Fibroblast of gingiva (primary cell): ENCODE data around the gene SRBD1.

Experiments used
- DNase-seq: peaks from one replicate; pipeline ENCODE4 v3.0.0-alpha.2; 2011; ENCODE audit warnings: low read depth

The SRBD1 gene

DNA sequence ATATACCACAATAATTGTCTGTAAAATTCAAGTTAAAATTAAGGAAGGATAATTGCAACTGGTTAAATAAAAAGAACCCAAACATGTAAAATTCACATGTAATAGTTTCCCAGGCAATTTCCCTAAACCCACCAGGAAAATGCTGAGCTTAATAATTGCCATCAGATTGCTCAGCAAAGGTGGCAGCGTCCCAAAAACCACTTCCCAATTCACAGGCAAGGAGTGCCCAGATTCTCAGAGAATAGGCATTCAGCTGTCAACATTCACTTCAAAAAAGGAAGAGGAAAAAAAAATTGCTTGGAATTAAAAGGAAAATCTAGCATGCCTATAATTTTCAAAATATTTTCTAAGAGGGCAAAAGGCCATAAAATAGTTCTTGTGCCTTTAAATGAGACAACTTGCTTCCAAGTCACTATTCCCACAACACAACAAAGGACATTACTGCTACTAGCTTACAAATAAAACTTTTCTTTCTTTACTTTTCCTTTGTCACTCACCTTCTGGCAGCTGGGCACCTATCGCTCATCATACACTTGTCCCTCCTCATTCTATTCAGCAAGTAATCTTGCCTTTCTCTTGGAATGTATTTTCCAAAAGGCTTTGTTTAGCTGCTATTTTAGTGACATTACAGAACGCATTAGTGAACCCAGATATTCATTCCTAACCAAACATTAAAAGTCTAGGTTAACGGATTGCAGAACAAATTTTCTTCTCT lies 15.2 kb downstream of the SRBD1 start:
- DNase-seq = peak; percentile 71

DNA sequence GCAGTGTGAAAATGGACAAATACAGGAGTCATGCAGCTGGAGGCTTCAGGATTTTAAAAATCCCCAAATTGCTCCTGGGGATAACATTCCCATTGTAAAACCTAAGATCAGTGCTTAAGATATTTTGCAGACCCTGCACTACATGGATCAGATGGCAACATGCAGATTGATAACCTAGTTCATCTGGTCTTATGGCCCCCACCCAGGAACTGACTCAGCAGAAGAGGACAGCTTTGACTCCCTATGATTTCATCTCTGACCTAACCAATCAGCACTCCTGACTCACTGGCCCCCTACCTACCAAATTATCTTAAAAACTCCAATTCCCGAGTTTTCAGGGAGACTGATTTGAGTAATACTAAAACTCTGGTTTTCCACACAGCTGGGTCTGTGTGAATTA lies 20.0 kb downstream of the SRBD1 start:
- DNase-seq = no peak

DNA sequence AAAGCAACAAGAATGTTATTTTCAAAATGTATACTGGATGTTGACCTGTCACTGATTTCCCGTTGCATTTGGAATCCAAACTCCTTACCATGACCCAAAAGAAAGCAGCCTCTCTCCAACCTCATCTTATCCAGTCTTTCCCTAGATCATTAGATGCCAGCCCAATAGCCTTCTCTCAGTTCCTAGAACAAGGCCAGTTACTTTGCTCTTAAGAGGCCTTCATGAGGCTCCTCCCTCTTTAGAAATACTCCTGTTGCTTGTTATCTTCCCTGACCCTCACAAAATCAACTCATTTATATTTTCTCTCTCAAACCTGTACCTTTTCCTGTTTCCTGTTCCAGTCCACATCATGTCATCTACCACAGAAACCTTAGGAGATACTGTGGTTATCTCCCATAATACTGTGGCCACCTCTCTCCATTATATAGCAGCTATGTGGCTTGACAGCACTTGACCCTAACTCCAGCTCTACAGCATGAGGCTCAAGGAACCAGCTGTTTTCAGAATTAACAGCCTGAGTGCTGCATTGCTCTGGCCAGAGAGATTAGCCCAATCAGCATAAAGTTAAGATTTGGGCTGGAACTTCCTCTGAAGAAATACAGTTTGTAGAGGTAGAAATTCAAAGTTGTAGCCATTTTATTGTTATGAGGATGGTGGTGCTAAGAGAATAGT lies 22.8 kb downstream of the SRBD1 start:
- DNase-seq = no peak

DNA sequence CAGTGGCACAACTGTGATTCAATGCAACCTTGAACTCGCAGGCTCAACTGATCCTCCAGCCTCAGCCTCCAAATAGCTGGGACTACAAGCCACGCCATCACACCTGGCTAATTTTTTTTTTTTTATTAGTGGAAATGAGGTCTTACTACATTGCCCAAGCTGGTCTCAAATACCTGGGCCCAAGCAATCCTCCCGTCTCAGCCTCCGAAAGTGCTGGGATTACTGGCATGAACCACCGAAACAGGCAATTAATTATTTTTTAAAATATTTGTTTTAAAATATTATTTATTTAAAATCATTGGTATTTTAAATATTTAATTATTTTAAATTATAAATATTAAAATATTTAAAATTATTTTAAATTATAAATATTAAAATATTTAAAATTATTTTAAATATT lies 24.5 kb downstream of the SRBD1 start:
- DNase-seq = no peak

DNA sequence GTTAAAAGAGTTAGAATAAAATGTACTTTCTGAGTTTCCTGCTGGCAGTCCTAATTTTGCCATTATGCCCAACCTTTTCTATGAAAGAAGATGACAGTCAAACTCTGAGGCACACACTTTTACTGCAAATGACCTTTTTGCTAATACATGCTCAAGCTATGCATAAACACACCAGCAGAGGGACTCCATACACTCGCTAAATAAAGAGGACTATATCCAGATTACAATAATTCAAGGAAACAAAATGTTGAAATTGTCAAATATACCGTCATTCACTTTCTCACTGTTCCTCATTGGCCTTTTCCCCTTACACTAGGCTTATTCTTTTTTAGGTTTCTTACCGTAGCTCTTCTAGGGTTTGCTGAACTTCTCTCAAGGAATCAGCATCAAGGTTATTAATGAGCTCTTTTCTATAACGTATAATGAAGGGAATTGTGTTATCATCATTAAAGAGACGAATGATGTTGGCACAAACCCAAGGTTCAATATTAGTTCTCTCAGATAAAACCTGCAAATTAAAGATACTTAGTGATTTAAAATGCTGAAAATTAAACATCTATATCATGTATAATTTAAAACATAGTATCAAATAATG lies 25.7 kb downstream of the SRBD1 start:
- DNase-seq = peak; percentile 65

DNA sequence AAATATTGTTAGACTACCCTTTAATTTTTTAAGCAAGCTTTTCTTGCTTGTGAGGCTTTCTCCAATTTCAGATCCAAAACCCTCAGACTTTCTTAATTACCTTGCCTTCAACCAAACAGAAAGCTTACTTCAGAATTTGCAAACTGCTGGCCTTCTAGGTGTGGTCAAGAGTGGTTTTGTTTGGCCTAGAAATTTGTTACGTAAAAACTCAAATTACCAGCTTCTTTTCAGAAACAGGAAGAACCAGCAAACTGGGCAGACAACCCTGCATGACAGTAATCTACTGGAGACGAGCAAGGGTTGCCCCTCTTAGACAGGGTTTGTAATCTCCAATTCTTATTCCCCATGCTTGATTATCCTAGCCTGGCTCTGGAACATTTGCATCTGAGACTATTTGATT lies 27.1 kb downstream of the SRBD1 start:
- no peak for DNase-seq

DNA sequence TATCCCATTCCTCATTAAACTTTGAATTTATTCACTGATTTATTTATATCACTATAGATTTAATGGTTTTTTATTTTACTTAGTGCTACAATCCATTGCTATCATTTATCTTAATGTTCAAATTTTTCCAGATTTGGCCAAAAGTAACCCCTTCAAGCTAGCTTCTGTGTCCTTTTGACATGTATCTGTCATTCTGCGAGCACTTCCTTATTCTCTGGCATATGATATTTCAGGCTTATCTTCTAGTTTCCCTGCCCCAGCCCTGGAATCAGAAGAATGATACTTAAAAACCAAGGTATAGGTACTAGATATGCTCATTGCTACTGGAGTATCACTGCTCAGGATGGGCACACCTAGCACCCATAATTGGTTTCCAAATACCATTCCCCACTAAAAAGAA lies 28.5 kb downstream of the SRBD1 start:
- no peak for DNase-seq

DNA sequence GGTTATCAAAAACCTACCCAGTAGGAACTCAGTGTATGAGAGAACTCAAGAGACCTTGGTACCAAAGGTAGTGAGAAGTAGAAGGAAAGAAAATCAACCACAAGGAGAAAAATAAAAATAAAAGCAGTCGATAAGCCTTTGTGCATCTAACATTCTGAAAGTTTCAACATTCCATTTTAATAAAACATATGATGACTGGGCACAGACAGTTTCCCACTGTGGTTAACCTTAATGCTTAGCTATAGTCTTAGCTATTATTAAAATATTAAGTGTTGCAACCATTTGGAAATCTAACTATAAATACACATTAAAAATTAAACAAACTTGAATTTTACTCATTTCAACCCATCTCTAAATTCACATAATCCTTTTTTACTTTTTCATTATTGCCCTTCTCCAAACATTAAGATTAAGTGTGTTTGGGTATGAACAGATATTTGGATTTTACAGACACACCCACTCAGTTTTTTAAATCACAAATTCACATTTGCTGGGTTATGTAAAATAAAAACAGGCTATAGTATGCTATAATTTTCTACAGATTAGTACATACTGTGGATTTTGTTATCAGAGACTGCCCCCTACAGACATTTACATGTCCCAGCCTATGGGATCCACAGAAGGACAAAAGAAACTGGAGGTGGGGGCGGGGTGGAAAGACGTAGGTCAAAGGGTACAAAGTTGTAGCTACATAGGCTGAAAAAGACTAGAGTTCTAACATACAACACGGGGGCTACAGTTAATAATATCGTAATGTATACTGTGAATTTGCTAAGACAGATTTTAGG lies 32.8 kb downstream of the SRBD1 start:
- peak; percentile 67 for DNase-seq

DNA sequence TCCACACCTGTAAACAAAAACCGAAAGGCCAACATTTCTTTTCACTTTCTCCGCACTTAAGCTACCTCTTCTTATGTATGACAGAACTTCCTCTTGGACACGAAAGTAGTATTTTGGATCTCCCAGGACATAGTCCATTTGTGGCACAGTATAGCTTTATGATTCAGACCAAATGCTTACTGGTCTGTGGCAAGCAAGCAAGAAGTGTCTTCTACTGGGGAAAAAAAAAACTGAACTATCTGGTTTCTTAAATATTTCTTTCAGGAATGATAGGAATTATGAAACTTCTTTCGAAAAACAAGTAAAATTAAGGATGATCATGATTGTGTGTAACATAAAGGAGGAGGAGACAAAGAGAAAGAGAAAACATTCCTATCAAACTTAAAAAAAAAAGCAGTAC lies 33.6 kb downstream of the SRBD1 start:
- peak; percentile 76 for DNase-seq

DNA sequence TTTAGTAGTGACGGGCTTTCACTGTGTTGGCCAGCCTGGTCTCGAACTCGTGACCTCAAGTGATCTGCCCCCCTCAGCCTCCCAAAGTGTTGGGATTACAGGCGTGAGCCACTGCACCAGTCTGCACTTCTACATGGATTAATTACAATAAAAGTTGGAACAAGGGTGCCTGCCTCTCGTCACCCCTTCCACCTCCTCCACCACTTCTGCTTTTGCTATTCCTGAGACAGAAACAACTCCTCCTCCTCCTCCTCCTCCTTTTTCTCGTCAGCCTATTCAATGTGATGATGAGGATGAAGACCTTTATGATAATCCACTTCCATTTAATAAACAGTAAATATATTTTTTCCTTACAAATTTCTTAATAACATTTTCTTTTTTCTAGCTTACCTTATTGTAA lies 35.2 kb downstream of the SRBD1 start:
- no peak for DNase-seq

DNA sequence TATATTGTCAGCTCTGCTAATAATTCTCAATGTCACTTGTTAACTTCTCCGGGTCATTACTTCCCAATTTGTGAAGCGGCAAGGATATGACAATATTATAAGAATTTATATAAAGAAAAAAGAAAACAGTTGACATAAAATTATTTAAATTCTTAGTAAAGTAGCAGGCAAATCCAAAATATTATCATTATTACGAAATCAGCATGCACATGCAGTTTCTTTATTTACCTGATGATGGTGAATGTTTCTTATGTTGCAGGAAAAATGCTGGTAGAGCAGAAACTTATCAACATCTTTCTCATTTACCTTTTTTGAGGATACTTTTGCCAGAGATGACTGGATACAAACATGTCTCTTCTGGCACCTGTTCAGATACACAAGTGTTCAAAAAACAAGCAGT lies 38.1 kb downstream of the SRBD1 start:
- DNase-seq = no peak

DNA sequence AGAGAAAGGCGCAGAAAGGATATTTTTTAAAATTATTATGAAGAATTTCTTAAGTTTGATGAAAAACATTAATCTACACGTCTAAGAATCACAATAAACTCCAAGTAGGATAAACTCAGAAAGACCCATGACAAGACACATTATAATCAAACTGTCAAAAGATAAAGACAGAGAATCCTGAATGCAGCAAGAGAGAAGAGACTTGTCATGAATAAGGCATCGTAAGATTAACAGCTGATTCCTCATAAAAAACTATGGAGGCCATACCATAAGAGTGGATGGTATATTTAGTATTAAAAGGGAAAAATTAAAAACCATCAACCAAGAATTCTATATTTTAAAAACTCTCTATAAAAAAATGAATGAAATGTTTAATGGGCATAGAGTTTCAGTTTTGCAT lies 39.1 kb downstream of the SRBD1 start:
- DNase-seq = no peak

DNA sequence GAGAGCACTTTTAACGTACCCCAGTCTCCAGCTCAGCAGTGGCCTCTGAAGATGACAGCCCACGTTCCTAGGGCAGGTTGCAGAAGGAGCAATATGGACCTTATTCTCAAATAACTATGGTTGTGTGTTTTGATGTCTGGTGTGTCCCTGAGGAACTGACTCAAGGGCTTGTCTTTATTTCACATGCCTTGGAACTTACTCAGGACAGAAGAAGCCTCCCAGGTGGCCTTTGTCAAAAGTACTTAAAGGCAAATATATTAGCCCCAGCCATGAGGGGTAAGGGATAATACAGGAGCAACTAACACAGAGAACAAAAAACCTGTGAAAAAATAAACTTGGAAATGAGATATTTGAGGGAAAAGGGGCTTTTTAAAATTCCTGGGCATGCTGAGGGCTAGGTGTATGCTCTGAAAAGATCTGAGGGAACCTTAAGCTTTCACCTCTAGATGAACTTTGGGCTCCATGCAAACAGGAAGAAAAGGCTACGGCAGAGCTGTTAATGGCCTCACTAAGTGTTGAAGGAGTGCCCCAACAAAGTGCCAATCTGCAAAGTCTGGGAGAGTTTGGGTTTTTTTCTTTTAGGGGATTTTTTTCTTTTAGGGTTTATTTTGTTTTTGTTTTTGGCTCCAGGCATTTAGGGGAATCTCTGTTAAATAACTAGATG lies 40.3 kb downstream of the SRBD1 start:
- DNase-seq = peak; percentile 9

DNA sequence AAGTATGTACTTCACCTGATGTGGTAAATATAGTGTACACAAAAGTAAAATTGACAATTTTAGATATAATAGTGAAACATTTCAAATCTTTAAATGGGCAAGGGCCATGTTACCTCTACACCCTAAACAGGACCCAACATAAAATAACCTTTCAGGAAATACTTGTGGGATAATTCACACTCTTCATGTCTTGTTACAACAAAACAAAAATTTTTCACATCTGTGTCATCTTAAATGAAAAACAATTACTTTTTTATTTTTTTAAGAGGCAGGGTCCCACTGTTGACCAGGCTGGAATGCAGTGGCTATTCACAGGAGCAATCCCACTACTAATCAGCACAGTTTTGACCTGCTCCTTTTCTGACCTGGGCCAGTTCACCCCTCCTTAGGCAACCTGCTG lies 42.1 kb downstream of the SRBD1 start:
- DNase-seq = no peak

DNA sequence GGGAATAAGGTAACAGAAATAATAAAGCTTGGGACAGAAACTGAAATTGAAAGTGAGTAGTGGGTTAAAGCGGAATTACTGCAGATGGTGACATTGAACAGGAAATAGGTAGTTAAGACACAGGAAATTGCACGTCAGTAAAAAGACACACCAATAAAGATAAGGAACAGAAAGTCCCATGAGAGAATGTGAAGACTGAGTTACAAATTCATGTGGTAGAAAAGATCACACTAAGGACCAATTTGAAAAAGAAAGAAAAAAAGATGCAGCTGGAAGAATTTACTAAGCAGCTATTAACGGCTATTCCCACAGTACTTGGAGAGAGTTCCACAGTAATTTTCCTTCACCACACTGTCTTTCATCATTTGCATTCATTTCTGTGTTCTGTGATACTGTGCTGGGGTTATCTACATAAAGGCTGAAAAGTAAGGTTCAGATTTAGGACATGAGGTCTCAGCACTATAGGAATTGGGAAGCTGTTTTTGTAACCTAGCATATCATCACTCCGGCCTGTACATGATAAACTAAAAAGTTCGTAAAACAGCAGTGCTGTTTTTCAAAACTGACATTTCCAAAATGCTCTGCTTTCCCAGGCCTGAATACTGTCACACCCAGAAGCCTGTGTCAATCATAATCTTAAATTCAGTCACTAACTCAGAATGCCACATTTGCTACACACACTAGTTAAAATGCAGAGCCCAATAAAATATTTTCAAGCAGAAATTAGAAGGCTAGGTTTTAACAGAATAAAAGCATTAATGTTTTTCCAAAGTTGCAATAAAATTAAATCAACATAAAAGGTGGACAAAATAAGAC lies 42.9 kb downstream of the SRBD1 start:
- no peak for DNase-seq

DNA sequence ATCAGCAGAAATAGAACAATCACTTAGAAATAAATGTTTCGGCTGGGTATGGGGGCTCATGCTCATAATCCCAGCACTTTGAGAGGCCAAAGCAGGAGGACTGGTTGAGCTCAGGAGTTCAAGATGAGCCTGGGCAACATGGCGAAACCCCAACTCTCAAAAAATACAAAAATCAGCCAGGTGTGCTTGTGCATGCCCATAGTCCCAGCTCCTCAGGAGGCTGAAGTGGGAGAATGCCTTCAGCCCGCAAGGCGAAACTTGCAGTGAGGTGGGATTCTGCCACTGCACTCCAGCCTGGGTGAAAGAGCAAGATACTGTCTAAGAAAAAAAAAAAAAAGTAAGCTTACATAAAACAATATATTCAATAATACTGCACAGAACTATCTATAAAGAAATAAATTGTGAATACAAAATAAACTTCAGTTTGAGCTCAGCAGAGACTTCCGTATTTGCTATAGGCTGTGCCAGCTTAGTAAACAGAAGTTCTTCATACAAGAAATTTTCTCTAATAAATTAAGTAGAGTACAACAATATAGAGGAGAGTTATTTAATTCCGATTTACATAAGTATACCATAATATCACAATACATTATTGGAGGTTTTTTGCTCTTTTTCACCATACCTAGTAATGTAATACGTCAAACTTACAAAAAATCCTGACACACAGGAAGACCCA lies 43.6 kb downstream of the SRBD1 start:
- no peak for DNase-seq

DNA sequence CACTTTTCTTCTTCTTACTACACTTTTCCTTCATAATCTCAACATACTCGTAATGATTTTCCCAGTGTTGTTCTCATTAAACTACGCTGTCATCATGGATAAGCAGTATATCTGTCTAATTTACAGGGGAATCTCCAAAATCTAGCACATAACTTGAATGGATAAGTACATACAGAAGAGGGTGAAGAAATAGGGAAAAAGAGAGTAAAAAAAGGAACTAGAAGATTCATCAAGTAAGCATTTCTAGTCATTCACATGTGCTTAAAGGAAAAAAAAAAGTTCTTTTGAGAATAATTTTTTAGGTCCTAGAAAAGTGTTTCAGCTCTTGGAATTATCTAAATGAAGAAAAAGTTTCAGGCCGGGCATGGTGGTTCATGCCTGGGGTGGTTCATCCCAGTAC lies 51.6 kb downstream of the SRBD1 start:
- no peak for DNase-seq

DNA sequence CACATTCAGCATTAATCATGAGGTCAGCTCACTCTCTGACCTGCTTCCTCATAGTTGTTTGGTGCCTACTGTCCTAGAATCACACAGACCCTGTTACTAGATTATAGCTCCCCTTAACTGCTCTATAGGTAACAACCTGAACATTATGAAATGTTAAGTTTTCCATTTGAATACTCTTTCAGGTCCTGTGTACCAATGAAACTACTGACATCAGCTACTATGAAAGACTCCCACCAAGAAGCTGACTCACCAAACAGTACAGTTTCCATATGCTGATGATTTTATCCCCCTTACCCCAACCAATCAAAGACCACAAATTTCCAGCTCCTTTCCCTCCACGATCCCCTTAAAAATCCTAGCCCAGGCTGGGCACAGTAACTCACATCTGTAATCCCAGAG lies 56.3 kb downstream of the SRBD1 start:
- DNase-seq = peak; percentile 14

DNA sequence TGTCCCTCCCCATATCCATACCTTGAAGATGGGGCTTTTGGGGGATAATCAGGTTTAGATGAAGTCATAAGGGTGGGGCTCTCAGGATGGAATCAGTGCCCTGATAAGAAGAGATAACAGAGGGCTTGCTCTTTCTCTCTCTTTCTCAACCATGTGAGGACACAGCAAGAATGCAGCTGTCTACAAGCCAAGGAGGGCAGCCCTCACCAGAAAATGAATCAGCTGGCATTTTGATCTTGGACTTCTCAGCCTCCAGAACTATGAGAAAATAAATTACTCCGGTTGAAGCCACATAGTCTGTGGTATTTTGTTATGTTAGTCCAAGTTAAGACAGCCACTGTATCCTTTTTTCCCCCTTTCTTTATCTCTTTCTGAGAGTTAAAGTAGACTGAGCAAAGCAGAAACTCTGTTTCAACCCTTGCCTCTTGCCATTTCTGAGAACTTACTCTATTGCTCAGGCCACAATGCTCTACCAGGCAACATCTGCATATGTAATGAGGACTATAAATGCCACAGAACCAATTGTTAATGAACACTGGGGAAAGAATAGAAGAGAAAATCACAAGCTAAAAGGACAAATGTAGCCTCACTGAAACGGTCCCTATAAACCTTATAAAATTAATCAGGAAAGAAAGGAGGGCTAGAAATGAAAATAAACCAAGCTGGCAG lies 56.9 kb downstream of the SRBD1 start:
- DNase-seq = peak; percentile 66

DNA sequence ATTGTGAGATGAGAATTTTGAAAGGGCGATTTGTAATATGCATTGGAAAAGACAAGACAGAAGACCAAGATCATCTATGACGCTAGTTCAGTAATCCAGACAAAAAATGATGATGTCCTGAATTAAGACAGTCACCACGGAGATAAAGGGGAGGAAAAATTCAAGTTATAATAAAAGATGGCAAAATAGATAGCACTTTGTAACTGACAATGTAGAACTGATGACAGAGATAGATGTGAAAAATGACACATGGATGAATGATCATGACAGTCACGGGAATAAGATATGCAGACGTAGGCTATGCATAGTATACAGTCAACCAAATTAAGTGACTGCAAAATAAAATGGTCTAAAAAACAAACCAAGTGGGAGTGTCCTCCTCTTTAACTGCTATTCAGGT lies 59.2 kb downstream of the SRBD1 start:
- DNase-seq = no peak
